HEK293 (cell line): ENCODE results near the gene NUP210.

Experiments used
- CTCF ChIA-PET: fragments of 350-600 bp; formaldehyde crosslinking; extraction: SDS; loops from one replicate; lab custom pipeline; 2021; ENCODE audit warnings: antibody characterized with exemption; lab: Yijun Ruan, JAX
- POLR2A ChIA-PET: fragments of 300-600 bp; formaldehyde crosslinking; extraction: SDS; loops from one replicate; lab custom pipeline; 2020; ENCODE audit warnings: antibody characterized with exemption, inconsistent platforms; lab: Yijun Ruan, JAX
- H3K27ac ChIP-seq: fragments of 200-500 bp; sonication (Bioruptor generic); 2 replicates; pipeline ENCODE4 v1.5.1; 2014; ENCODE audit warnings: low read depth, low read length, control low read depth, inconsistent platforms; ENCODE audit errors: extremely low read depth
- H3K36me3 ChIP-seq, 2 experiments: fragments of 200-500 bp in 1 of 2; sonication (Bioruptor generic) in 1 of 2; 1 replicate in 1 of 2; 2 replicates in 1 of 2; pipeline ENCODE4 v1.5.1; 2014 to 2017; ENCODE audit warnings: inconsistent platforms in 2 of 2, low read length in 2 of 2; ENCODE audit not compliant: control insufficient read depth in 2 of 2, insufficient read depth in 1 of 2
- H3K4me1 ChIP-seq: fragments of 200-500 bp; sonication (Bioruptor generic); 2 replicates; pipeline ENCODE4 v1.5.1; 2014; ENCODE audit warnings: mild to moderate bottlenecking, low read length, inconsistent platforms; ENCODE audit not compliant: control insufficient read depth, insufficient read depth
- H3K4me3 ChIP-seq: 2 replicates; pipeline ENCODE4 v1.5.1; 2011; ENCODE audit warnings: low read depth, mild to moderate bottlenecking, control low read depth, low read length, moderate library complexity
- H3K9me3 ChIP-seq: fragments of 200-500 bp; sonication (Bioruptor generic); 2 replicates; pipeline ENCODE4 v1.5.1; 2014; ENCODE audit warnings: low read depth, low read length, inconsistent platforms; ENCODE audit not compliant: control insufficient read depth, insufficient read depth
- EGR2 ChIP-seq: fragments of 450-650 bp; formaldehyde crosslinking; IDR thresholded peaks from 2 replicates; pipeline ENCODE4 v1.5.1; 2016; ENCODE audit warnings: low read depth, missing biosample characterization, missing genetic modification characterization
- HOXA7 ChIP-seq: sonication (generic); formaldehyde crosslinking; IDR thresholded peaks from 2 replicates; pipeline ENCODE4 v1.8.1; 2022; ENCODE audit warnings: missing genetic modification reagents, borderline replicate concordance
- OSR2 ChIP-seq: fragments of 450-650 bp; formaldehyde crosslinking; IDR thresholded peaks from 2 replicates; pipeline ENCODE4 v1.5.1; 2016; ENCODE audit warnings: missing biosample characterization, missing genetic modification characterization
- SCRT2 ChIP-seq: fragments of 450-650 bp; formaldehyde crosslinking; IDR thresholded peaks from 2 replicates; pipeline ENCODE4 v1.5.1; 2016; ENCODE audit warnings: missing biosample characterization, missing genetic modification characterization
- ZBTB20 ChIP-seq: fragments of 450-650 bp; formaldehyde crosslinking; IDR thresholded peaks from 2 replicates; pipeline ENCODE4 v1.5.1; 2016; ENCODE audit warnings: missing biosample characterization, missing genetic modification characterization
- ZNF140 ChIP-seq: fragments of 450-650 bp; formaldehyde crosslinking; IDR thresholded peaks from 2 replicates; pipeline ENCODE4 v1.5.1; 2016; ENCODE audit warnings: missing biosample characterization, missing genetic modification characterization
- ZNF146 ChIP-seq: fragments of 450-650 bp; formaldehyde crosslinking; IDR thresholded peaks from 2 replicates; pipeline ENCODE4 v1.5.1; 2016; ENCODE audit warnings: missing biosample characterization, missing genetic modification characterization
- ZNF19 ChIP-seq: fragments of 450-650 bp; formaldehyde crosslinking; IDR thresholded peaks from 2 replicates; pipeline ENCODE4; 2016; ENCODE audit warnings: missing biosample characterization, missing genetic modification characterization, low read depth
- ZNF423 ChIP-seq: fragments of 450-650 bp; formaldehyde crosslinking; IDR thresholded peaks from 2 replicates; pipeline ENCODE4 v1.5.1; 2016; ENCODE audit warnings: missing biosample characterization, missing genetic modification characterization
- ZNF510 ChIP-seq: fragments of 450-650 bp; formaldehyde crosslinking; IDR thresholded peaks from 2 replicates; pipeline ENCODE4 v1.5.1; 2018; ENCODE audit warnings: mild to moderate bottlenecking, missing genetic modification characterization, missing biosample characterization; ENCODE audit not compliant: insufficient replicate concordance
- ZNF530 ChIP-seq: fragments of 450-650 bp; formaldehyde crosslinking; IDR thresholded peaks from 2 replicates; pipeline ENCODE4 v1.5.1; 2016; ENCODE audit warnings: low read depth, missing biosample characterization, missing genetic modification characterization
- ZNF558 ChIP-seq: fragments of 450-650 bp; formaldehyde crosslinking; IDR thresholded peaks from 2 replicates; pipeline ENCODE4 v1.5.1; 2016; ENCODE audit warnings: missing biosample characterization, missing genetic modification characterization
- ZNF677 ChIP-seq: fragments of 450-650 bp; IDR thresholded peaks from 2 replicates; pipeline ENCODE4 v1.5.0; 2018; ENCODE audit warnings: missing biosample characterization, mild to moderate bottlenecking, missing genetic modification characterization, moderate library complexity
- ZSCAN23 ChIP-seq: fragments of 450-650 bp; formaldehyde crosslinking; IDR thresholded peaks from 2 replicates; pipeline ENCODE4 v1.5.1; 2016; ENCODE audit warnings: missing biosample characterization, missing genetic modification characterization
- TF ChIP-seq, protein P1 (sequence below): fragments of 450-650 bp; formaldehyde crosslinking; IDR thresholded peaks from 2 replicates; pipeline ENCODE4 v1.5.1; 2017; ENCODE audit warnings: missing biosample characterization, missing genetic modification characterization
- TF ChIP-seq, protein P2 (sequence below): fragments of 450-650 bp; IDR thresholded peaks from 2 replicates; pipeline ENCODE4 v1.5.1; 2018; ENCODE audit warnings: missing biosample characterization, missing genetic modification characterization
- TF ChIP-seq, protein P3 (sequence below): fragments of 450-650 bp; formaldehyde crosslinking; IDR thresholded peaks from 2 replicates; pipeline ENCODE4 v1.5.1; 2016; ENCODE audit warnings: missing biosample characterization, missing genetic modification characterization
- TF ChIP-seq, protein P4 (sequence below): fragments of 450-650 bp; formaldehyde crosslinking; IDR thresholded peaks from 2 replicates; pipeline ENCODE4 v1.5.1; 2017; ENCODE audit warnings: missing biosample characterization, missing genetic modification characterization
- TF ChIP-seq, protein P5 (sequence below): fragments of 450-650 bp; formaldehyde crosslinking; IDR thresholded peaks from 2 replicates; pipeline ENCODE4 v1.5.1; 2016; ENCODE audit warnings: missing biosample characterization, missing genetic modification characterization

NUP210 gene

DNA sequence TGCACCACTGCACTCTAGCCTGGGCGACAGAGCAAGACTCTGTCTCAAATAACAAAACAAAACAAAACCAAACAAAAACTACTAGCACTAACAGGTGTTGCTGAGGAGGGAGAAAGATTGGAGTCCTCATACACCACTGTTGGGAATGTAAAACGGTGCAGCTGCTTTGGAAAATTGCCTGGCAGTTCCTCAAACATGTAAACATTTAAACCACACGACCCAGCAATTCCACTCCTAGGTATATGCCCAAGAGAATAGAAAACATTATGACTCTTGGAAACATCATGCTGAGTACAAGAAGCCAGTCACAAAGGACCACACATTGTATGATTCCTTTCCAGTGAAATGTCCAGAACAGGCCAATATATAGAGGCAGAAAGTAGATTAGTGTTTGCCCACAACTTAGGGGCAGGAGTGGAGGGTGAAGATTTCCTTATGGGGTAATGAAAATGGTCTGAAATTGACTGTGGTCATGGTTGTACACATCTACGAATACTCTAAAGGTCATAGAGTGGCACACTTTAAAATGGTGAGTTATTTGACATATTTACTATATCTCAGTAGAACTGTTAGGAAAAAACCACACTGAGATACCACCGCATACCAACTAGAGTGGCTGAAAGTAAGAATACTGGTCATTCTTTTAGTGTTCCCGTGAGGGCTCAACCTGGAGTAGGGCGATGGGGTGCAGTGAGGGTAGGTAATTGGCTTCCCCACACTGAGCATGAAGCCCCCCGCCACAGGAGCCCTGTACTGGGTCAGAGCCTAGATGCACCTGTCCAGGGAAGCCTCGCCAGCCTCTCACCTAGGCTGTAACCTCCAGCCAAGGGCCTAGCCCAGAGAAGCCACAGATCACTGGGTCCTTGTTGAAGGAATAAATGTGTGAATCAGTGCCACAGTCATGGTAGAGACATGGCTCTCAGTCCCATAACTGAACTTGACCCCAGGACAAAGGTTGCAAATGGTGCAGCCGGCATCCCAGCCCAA, 131.1 kb downstream of the NUP210 start:
- Histone ChIP-seq H3K27ac (no peak overlapping the region), H3K4me1 (no peaks in the 10 kb centered on the region), H3K9me3 (no peaks in the 10 kb centered on the region), H3K36me3 (no peaks in the 10 kb centered on the region), H3K4me3 (no peak overlapping the region)
- POLR2A ChIA-PET: no interaction called here
- CTCF ChIA-PET: no interaction called here
- TF ChIP-seq ZNF140 (tag by site-specific recombination): peak; percentile 75; the same call in 1 of the 2 replicates
- no peak for TF ChIP-seq HOXA7
- TF ChIP-seq ZNF677 (tag by site-specific recombination): no peak
- no peak for TF ChIP-seq ZBTB20

DNA sequence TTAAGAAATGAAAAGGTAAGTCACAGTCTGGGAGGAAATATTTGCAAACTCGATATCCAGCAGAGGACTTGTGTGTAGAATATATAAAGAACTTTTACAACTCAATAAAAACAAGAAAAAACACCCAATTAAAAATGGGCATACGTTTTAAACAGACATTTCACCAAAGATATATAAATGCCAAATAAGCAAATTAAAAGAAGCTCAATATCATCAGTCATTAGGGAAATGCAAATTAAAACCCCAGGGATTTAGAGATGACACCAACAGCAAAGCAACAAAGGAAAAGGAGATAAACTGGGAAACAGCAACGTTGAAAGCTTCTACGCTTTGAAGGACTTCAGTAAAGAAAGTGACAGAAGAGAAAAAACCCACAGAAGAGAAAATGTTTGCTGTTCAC, 132.3 kb downstream of the NUP210 start:
- H3K27ac ChIP-seq: no peak overlapping the region
- POLR2A ChIA-PET: no interaction called here
- no peaks in the 10 kb centered on the region for H3K4me1 ChIP-seq
- no peaks in the 10 kb centered on the region for H3K9me3 ChIP-seq
- no peaks in the 10 kb centered on the region for H3K36me3 ChIP-seq
- TF ChIP-seq SCRT2 (tag by site-specific recombination) (no peak), ZNF423 (tag by site-specific recombination) (no peak)
- TF ChIP-seq, protein P1, sequence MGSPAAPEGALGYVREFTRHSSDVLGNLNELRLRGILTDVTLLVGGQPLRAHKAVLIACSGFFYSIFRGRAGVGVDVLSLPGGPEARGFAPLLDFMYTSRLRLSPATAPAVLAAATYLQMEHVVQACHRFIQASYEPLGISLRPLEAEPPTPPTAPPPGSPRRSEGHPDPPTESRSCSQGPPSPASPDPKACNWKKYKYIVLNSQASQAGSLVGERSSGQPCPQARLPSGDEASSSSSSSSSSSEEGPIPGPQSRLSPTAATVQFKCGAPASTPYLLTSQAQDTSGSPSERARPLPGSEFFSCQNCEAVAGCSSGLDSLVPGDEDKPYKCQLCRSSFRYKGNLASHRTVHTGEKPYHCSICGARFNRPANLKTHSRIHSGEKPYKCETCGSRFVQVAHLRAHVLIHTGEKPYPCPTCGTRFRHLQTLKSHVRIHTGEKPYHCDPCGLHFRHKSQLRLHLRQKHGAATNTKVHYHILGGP (tag by site-specific recombination): no peak
- CTCF ChIA-PET: interaction anchor here (0.6 to 1.1 kb wide), 2 partner anchors 18 to 196 kb away, joined by 4 to 7 read pairs; no protein-coding TSS in a partner anchor
- H3K4me3 ChIP-seq: no peak overlapping the region

DNA sequence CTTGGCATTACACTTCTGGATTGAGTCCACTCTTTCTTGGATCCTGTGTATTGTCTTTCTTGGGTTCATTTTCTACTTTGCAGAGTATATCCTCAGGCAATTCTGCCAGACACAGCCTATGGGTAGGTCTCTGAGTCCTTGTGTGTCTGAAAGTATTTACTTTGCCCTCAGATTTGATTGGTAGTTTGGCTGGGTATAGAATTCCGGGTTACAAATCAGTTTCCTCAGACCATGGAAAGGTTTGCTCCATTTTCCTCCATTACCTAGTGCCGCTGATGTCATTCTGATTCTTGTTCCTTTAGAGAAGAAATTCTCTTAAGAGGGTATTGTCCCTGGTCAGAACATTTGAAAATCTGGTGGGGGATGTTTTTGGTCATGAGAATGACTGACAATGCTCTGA, 133.2 kb downstream of the NUP210 start:
- TF ChIP-seq, protein P2, sequence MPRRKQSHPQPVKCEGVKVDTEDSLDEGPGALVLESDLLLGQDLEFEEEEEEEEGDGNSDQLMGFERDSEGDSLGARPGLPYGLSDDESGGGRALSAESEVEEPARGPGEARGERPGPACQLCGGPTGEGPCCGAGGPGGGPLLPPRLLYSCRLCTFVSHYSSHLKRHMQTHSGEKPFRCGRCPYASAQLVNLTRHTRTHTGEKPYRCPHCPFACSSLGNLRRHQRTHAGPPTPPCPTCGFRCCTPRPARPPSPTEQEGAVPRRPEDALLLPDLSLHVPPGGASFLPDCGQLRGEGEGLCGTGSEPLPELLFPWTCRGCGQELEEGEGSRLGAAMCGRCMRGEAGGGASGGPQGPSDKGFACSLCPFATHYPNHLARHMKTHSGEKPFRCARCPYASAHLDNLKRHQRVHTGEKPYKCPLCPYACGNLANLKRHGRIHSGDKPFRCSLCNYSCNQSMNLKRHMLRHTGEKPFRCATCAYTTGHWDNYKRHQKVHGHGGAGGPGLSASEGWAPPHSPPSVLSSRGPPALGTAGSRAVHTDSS (tag by site-specific recombination): no peak
- TF ChIP-seq ZNF558 (tag by site-specific recombination): no peak
- no peak for TF ChIP-seq OSR2 (tag by site-specific recombination)
- TF ChIP-seq ZNF530 (tag by site-specific recombination): no peak
- TF ChIP-seq ZSCAN23: no peak
- TF ChIP-seq, protein P3, sequence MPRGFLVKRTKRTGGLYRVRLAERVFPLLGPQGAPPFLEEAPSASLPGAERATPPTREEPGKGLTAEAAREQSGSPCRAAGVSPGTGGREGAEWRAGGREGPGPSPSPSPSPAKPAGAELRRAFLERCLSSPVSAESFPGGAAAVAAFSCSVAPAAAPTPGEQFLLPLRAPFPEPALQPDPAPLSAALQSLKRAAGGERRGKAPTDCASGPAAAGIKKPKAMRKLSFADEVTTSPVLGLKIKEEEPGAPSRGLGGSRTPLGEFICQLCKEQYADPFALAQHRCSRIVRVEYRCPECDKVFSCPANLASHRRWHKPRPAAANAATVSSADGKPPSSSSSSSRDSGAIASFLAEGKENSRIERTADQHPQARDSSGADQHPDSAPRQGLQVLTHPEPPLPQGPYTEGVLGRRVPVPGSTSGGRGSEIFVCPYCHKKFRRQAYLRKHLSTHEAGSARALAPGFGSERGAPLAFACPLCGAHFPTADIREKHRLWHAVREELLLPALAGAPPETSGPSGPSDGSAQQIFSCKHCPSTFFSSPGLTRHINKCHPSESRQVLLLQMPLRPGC: no peak
- TF ChIP-seq EGR2 (tag by site-specific recombination): no peak
- no peak for TF ChIP-seq ZNF510 (tag by site-specific recombination)
- no peak for TF ChIP-seq ZNF19 (tag by site-specific recombination)
- TF ChIP-seq, protein P4, sequence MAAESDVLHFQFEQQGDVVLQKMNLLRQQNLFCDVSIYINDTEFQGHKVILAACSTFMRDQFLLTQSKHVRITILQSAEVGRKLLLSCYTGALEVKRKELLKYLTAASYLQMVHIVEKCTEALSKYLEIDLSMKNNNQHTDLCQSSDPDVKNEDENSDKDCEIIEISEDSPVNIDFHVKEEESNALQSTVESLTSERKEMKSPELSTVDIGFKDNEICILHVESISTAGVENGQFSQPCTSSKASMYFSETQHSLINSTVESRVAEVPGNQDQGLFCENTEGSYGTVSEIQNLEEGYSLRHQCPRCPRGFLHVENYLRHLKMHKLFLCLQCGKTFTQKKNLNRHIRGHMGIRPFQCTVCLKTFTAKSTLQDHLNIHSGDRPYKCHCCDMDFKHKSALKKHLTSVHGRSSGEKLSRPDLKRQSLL (tag by site-specific recombination): no peak
- TF ChIP-seq, protein P5, sequence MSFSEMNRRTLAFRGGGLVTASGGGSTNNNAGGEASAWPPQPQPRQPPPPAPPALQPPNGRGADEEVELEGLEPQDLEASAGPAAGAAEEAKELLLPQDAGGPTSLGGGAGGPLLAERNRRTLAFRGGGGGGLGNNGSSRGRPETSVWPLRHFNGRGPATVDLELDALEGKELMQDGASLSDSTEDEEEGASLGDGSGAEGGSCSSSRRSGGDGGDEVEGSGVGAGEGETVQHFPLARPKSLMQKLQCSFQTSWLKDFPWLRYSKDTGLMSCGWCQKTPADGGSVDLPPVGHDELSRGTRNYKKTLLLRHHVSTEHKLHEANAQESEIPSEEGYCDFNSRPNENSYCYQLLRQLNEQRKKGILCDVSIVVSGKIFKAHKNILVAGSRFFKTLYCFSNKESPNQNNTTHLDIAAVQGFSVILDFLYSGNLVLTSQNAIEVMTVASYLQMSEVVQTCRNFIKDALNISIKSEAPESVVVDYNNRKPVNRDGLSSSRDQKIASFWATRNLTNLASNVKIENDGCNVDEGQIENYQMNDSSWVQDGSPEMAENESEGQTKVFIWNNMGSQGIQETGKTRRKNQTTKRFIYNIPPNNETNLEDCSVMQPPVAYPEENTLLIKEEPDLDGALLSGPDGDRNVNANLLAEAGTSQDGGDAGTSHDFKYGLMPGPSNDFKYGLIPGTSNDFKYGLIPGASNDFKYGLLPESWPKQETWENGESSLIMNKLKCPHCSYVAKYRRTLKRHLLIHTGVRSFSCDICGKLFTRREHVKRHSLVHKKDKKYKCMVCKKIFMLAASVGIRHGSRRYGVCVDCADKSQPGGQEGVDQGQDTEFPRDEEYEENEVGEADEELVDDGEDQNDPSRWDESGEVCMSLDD (tag by site-specific recombination): no peak
- no peak for TF ChIP-seq ZNF146 (tag by site-specific recombination)
- TF ChIP-seq, all 188 proteins: peak for 0
- Histone ChIP-seq H3K9me3 (no peaks in the 10 kb centered on the region), H3K36me3 (no peaks in the 10 kb centered on the region), H3K4me1 (peaks cover 2% of the 10 kb centered on the region), H3K4me3 (no peak overlapping the region), H3K27ac (no peak overlapping the region)
- ChIA-PET POLR2A (no interaction called here), CTCF (interaction anchor here (0.8 kb wide), 1 partner anchor 174 kb away, joined by 3 read pairs; no protein-coding TSS in a partner anchor)
